Vagina (tissue), 2 donors: ENCODE data around the gene AP1S1. TPM values are rescaled to one million over a fixed set of nuclear protein-coding genes. Genes with fewer than 3 reads are reported as not detected.

Experiments used
- DNase-seq, 2 donors: peaks; one replicate each; pipeline ENCODE4 v3.0.0-alpha.2; 2017; ENCODE audit errors: extremely low spot score in 2 of 2
- H3K27ac ChIP-seq: fragments of 200-600 bp; sonication (generic); one replicate; pipeline ENCODE4 v1.5.1; 2019
- H3K27me3 ChIP-seq: fragments of 200-600 bp; sonication (generic); one replicate; pipeline ENCODE4 v1.5.1; 2019
- H3K36me3 ChIP-seq, 2 donors: fragments of 200-600 bp; sonication (generic); one replicate each; pipeline ENCODE4 v1.5.1; 2017 to 2019
- H3K4me1 ChIP-seq: fragments of 200-600 bp; sonication (generic); one replicate; pipeline ENCODE4 v1.5.1; 2019
- H3K4me3 ChIP-seq, 2 donors: fragments of 200-600 bp; sonication (generic); 1 replicate in 1 of 2; 2 replicates in 1 of 2; pipeline ENCODE4 v1.5.1; 2016 to 2019
- H3K9me3 ChIP-seq: fragments of 200-600 bp; sonication (generic); one replicate; pipeline ENCODE4 v1.5.1; 2019
- CTCF ChIP-seq, 3 experiments: fragments of 450-650 bp in 2 of 3; fragments of 200-600 bp in 1 of 3; sonication (generic) in 1 of 3; IDR thresholded peaks; one replicate each; pipeline ENCODE4 v1.5.1; 2017 to 2019; ENCODE audit warnings: antibody characterized with exemption in 3 of 3, mild to moderate bottlenecking in 2 of 3, moderate library complexity in 2 of 3
- POLR2A ChIP-seq, 2 donors: fragments of 450-650 bp; IDR thresholded peaks; one replicate each; pipeline ENCODE4 v1.6.1; 2017; ENCODE audit warnings: antibody characterized with exemption in 2 of 2, mild to moderate bottlenecking in 2 of 2, moderate library complexity in 2 of 2
- POLR2AphosphoS5 ChIP-seq, 2 donors: sonication (generic); formaldehyde crosslinking; IDR thresholded peaks; one replicate each; pipeline ENCODE4 v1.9.0; 2017; ENCODE audit warnings: antibody characterized with exemption in 2 of 2, mild to moderate bottlenecking in 2 of 2, low read depth in 1 of 2; ENCODE audit not compliant: insufficient read depth in 1 of 2
- intact Hi-C: fragments of 100-400 bp; cut with DNase I; formaldehyde crosslinking; loops from one replicate; pipeline ENCODE4 v1.15.1; 2023
- total RNA-seq: library from RNA; depleted of rRNA; stranded (reverse); fragments of >200 nt; gene quantifications from one replicate; pipeline ENCODE4 v1.2.3, GENCODE V29; 2016

Gene AP1S1
- total RNA-seq, 1 donor from 2014 or later: 42.5 TPM

DNA sequence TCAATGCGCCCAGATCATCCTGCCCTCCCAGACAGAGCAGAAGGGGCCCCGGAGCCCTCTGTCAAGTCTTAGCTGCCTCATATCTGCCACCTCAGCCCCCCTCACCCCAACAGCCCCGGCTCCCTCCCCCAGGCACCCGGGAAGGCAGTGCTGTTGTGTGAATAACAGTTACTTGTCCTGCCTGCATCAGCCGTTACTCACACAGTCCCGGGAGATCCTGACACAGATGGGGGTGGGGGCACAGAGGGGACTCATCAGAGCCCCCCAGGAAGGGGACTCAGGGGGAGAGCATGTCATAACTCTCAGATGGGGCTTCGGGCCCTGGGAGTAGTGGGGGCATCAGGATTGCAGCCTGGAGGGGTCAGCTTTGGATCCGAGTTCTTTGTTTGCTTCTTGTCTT, 39.8 kb upstream of the AP1S1 start:
- no peaks in the 10 kb centered on the region for H3K9me3 ChIP-seq
- intact Hi-C loops: no loop called here
- TF ChIP-seq POLR2AphosphoS5 (IDR thresholded peaks at IDR 0.05; ENCODE audit: insufficient read depth in 1 of 2, low read depth in 1 of 2): no peak
- TF ChIP-seq POLR2A (IDR thresholded peaks at IDR 0.05): no peak
- no peak for TF ChIP-seq CTCF (IDR thresholded peaks at IDR 0.05)
- H3K27me3 ChIP-seq: no peaks in the 10 kb centered on the region
- H3K27ac ChIP-seq: peak overlapping the region; percentile 6
- no peaks in the 10 kb centered on the region for H3K36me3 ChIP-seq
- no peak for DNase-seq
- H3K4me1 ChIP-seq: peaks cover 8% of the 10 kb centered on the region
- no peak overlapping the region for H3K4me3 ChIP-seq

DNA sequence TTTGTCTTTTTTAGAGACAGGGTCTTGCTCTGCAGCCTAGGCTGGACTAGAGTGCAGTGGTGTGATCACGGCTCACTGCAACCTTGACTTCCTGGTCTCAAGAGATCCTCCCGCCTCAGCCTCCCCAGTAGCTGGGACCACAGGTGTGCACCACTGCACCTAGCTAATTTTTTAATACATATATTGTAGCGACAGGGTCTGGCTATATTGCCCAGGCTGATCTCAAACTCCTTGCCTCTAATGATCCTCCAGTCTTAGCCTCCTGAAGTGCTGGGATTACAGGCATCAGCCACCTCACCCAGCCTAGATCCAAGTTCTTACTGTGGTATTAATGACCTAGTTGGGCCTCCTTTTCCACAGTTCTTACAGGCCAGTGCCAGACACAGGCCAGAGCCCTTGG, 39.1 kb upstream of the AP1S1 start:
- H3K9me3 ChIP-seq: no peaks in the 10 kb centered on the region
- H3K4me1 ChIP-seq: peaks cover 8% of the 10 kb centered on the region
- no peak for DNase-seq
- no peak overlapping the region for H3K27ac ChIP-seq
- H3K4me3 ChIP-seq: no peak overlapping the region
- intact Hi-C loops: no loop called here
- no peaks in the 10 kb centered on the region for H3K27me3 ChIP-seq
- TF ChIP-seq POLR2A (IDR thresholded peaks at IDR 0.05): no peak
- TF ChIP-seq CTCF (IDR thresholded peaks at IDR 0.05): no peak
- no peak for TF ChIP-seq POLR2AphosphoS5 (IDR thresholded peaks at IDR 0.05; ENCODE audit: insufficient read depth in 1 of 2, low read depth in 1 of 2)
- H3K36me3 ChIP-seq: no peaks in the 10 kb centered on the region

DNA sequence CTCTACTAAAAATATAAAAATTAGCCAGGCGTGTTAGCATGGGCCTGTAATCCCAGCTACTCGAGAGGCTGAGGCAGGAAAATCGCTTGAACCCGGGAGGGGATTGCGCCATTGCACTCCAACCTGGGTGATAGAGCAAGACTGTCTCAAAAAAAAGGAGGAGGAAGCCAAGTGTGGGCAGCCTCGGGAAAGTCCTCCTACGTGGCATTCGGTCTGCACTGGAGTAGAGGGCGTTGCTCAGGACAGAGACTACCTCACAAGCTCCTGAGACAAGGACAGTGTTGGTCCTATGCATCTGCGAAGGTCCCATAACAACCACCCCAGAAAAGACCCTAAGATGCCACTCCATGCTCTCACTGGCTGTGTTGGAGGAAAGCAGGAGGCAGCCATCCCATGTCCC, 37.4 kb upstream of the AP1S1 start:
- intact Hi-C loops: no loop called here
- no peak for TF ChIP-seq POLR2AphosphoS5 (IDR thresholded peaks at IDR 0.05; ENCODE audit: insufficient read depth in 1 of 2, low read depth in 1 of 2)
- no peak for TF ChIP-seq CTCF (IDR thresholded peaks at IDR 0.05)
- no peak for TF ChIP-seq POLR2A (IDR thresholded peaks at IDR 0.05)
- Histone ChIP-seq H3K4me3 (no peak overlapping the region), H3K9me3 (no peaks in the 10 kb centered on the region), H3K36me3 (no peaks in the 10 kb centered on the region), H3K27me3 (no peaks in the 10 kb centered on the region), H3K27ac (peak overlapping the region; percentile 39), H3K4me1 (peaks cover 15% of the 10 kb centered on the region)
- DNase-seq: no peak

DNA sequence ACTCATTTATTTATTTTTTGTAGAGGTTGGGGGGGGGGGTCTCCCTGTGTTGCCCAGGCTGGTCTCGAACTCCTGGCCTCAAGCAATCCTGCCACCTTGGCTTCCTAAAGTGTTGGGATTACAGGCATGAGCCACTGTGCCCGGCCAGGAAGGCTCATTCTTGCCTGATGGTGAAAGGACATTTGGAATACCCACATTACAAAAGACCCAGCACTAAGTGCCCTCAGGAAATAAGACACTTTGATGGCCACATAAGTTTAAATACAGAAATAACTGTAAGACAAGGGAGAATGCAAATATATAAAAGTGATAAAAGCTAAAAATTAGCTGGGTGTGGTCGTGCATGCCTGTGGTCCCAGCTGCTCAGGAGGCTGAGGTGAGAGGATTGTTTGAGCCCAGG, 35.4 kb upstream of the AP1S1 start:
- Histone ChIP-seq H3K27ac (peak overlapping the region; percentile 45), H3K4me3 (no peak overlapping the region), H3K9me3 (no peaks in the 10 kb centered on the region), H3K4me1 (peaks cover 28% of the 10 kb centered on the region), H3K27me3 (no peaks in the 10 kb centered on the region), H3K36me3 (no peaks in the 10 kb centered on the region)
- intact Hi-C loops: no loop called here
- no peak for DNase-seq
- TF ChIP-seq POLR2A (IDR thresholded peaks at IDR 0.05): no peak
- no peak for TF ChIP-seq CTCF (IDR thresholded peaks at IDR 0.05)
- TF ChIP-seq POLR2AphosphoS5 (IDR thresholded peaks at IDR 0.05; ENCODE audit: insufficient read depth in 1 of 2, low read depth in 1 of 2): no peak

DNA sequence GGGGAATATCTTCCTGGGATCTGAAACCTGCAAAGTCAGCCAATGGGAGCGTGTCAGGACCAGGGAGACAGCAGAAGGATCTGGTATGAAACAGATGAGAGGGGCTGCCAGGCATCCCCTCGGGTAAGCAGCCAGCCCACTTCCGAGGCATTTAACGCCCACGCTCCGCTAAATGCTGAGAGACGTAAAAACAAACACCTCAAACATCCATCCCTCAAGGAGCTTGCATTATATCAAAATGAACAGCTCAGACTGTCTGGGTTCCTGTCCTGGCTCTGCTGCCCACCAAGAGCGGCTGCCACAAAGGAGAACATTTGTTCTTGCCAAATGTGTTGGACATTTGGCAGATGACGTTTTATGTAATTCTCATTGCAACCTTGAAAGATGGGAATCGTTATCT, 34.4 kb upstream of the AP1S1 start:
- H3K36me3 ChIP-seq: no peaks in the 10 kb centered on the region
- H3K4me1 ChIP-seq: peaks cover 38% of the 10 kb centered on the region
- intact Hi-C loops: loop anchor here (2.0 kb wide), 1 partner anchor 19 kb away; no protein-coding TSS in a partner anchor
- no peaks in the 10 kb centered on the region for H3K9me3 ChIP-seq
- no peaks in the 10 kb centered on the region for H3K27me3 ChIP-seq
- no peak for DNase-seq
- H3K27ac ChIP-seq: peak overlapping the region; percentile 9
- H3K4me3 ChIP-seq: no peak overlapping the region
- TF ChIP-seq POLR2A (IDR thresholded peaks at IDR 0.05) (no peak), CTCF (IDR thresholded peaks at IDR 0.05) (no peak), POLR2AphosphoS5 (IDR thresholded peaks at IDR 0.05; ENCODE audit: insufficient read depth in 1 of 2, low read depth in 1 of 2) (no peak)
